Activated CD4-positive, CD25-positive, alpha-beta regulatory T cell treated with anti-CD3 and anti-CD28 coated beads, Interleukin-2, amount 50 U/mL, for 16 hours (primary cell): ENCODE measurements around the gene BECN2.
A peak's percentile ranks its signal among the peaks of the same experiment; 100 is the strongest.
"Not testable (repeated sequence)": the region's sequence is repeated elsewhere in the genome, so short reads cannot be mapped to it uniquely, and the experiment has no call there.

Experiments
- DNase-seq: peaks from one replicate; pipeline ENCODE4 v3.0.0-alpha.2; 2020; ENCODE audit warnings: low read depth, low spot score

The BECN2 gene

GRCh38 chr1:241979071-241979470, 21.5 kb downstream of the BECN2 start:
- DNase-seq: no peak

- no peak for DNase-seq
These were observed 22.4 kb downstream of the BECN2 start for GRCh38 chr1:241979926-241980325.

GRCh38 chr1:241985787-241986186, 28.2 kb downstream of the BECN2 start:
- no peak for DNase-seq

GRCh38 chr1:241988389-241988930, 30.9 kb downstream of the BECN2 start:
- not testable (repeated sequence) for DNase-seq

GRCh38 chr1:241990040-241990439, 32.5 kb downstream of the BECN2 start:
- no peak for DNase-seq

- DNase-seq: no peak
These were observed 35.2 kb downstream of the BECN2 start for GRCh38 chr1:241992734-241993133.

- no peak for DNase-seq
These were observed 36.6 kb downstream of the BECN2 start for GRCh38 chr1:241994171-241994570.

GRCh38 chr1:241997401-241997998, 39.9 kb downstream of the BECN2 start:
- no peak for DNase-seq

GRCh38 chr1:241998412-241998921, 40.9 kb downstream of the BECN2 start:
- DNase-seq: peak; percentile 8

GRCh38 chr1:241999026-241999425, 41.5 kb downstream of the BECN2 start, which contains the start of gene MAP1LC3C:
MAP1LC3C (minus strand) TSS chr1:241999098; CDS start chr1:241999008, 90 bp downstream.
- DNase-seq: no peak

- no peak for DNase-seq
These were observed 42.9 kb downstream of the BECN2 start for GRCh38 chr1:242000434-242000833.

- no peak for DNase-seq
These were observed 44.5 kb downstream of the BECN2 start for GRCh38 chr1:242002072-242002471.

GRCh38 chr1:242002510-242002909, 44.9 kb downstream of the BECN2 start:
- DNase-seq: no peak

GRCh38 chr1:242004751-242005495, 47.4 kb downstream of the BECN2 start:
- DNase-seq: no peak

GRCh38 chr1:242005866-242006535, 48.4 kb downstream of the BECN2 start:
- DNase-seq: no peak

GRCh38 chr1:242006976-242007375, 49.4 kb downstream of the BECN2 start:
- DNase-seq: no peak
